Right lobe of liver (tissue), 6 donors: Measurements from ENCODE around the gene SPAG7. TPM values are rescaled to one million over a fixed set of nuclear protein-coding genes. Genes with fewer than 3 reads are reported as not detected.

Experiments
- ATAC-seq, 4 donors: fragments of 200-7000 bp; cut with Tn5 transposase; one replicate each; pipeline ENCODE4 v1.9.1; 2020; ENCODE audit warnings: mild to moderate bottlenecking in 4 of 4, moderate library complexity in 4 of 4
- DNase-seq, 3 donors: peaks; one replicate each; pipeline ENCODE4 v3.0.0-alpha.2; 2020
- H3K27ac ChIP-seq, 3 donors: fragments of 200-600 bp; one replicate each; pipeline ENCODE4 v1.8.0; 2022
- H3K27me3 ChIP-seq, 2 donors: fragments of 200-600 bp; one replicate each; pipeline ENCODE4 v1.8.0; 2022
- H3K36me3 ChIP-seq, 4 donors: fragments of 200-600 bp; sonication (generic) in 1 of 4; one replicate each; pipeline versions ENCODE4 v1.5.1 to v1.8.0; 2017 to 2022; ENCODE audit warnings: control low read depth in 1 of 4
- H3K4me1 ChIP-seq, 4 donors: fragments of 200-600 bp; sonication (generic) in 1 of 4; one replicate each; pipeline versions ENCODE4 v1.5.1 to v1.8.0; 2017 to 2022; ENCODE audit warnings: control low read depth in 1 of 4
- H3K4me3 ChIP-seq, 3 donors: fragments of 200-600 bp; one replicate each; pipeline ENCODE4 v1.8.0; 2022
- H3K9me3 ChIP-seq, 4 donors: fragments of 200-600 bp; sonication (generic) in 1 of 4; one replicate each; pipeline versions ENCODE4 v1.5.1 to v1.8.0; 2017 to 2022; ENCODE audit warnings: control low read depth in 1 of 4
- POLR2A ChIP-seq: fragments of 450-650 bp; IDR thresholded peaks from one replicate; pipeline ENCODE4 v1.6.1; 2017; ENCODE audit warnings: antibody characterized with exemption, mild to moderate bottlenecking
- WGBS: methylation state at CpG from one replicate; pipeline ENCODE4 v1.1.6; 2018; ENCODE audit warnings: low coverage, low lambda C conversion rate; ENCODE audit not compliant: insufficient coverage; ENCODE audit errors: missing lambda C conversion rate; 5-methylcytosine and 5-hydroxymethylcytosine counted together
- intact Hi-C, 2 donors: fragments of 100-400 bp; cut with DNase I; formaldehyde crosslinking; loops; one replicate each; pipeline versions ENCODE4 v1.11.2 to v1.14.1; 2022
- total RNA-seq, 6 experiments: library from RNA; depleted of rRNA in 2 of 6; stranded (reverse); fragments of >200 nt in 2 of 6; fragmentation: NEBNext Ultra II Directional in 3 of 6; extraction: Animal tissue kit (Norgen Biotek cat#: 25700) in 3 of 6; gene quantifications; one replicate each; pipeline versions ENCODE4 v1.1.0 to v1.2.4, GENCODE V29; 2016 to 2023
- TF ChIP-seq, protein P1 (sequence below), 4 donors: fragments of 200-600 bp in 3 of 4; fragments of 450-650 bp in 1 of 4; IDR thresholded peaks; one replicate each; pipeline versions ENCODE4 v1.5.1 to v1.8.0; 2016 to 2022; ENCODE audit warnings: antibody characterized with exemption in 4 of 4, mild to moderate bottlenecking in 2 of 4
- donor health status: DM: no; HTN: yes; CAD: no.
- donor health status: DM: no; HTN: no; CAD: no.
- donor health status: DM: no; HTN: no; CAD: no.
- donor health status: DM: no; HTN: yes; CAD: no.
- donor health status: DM: no; HTN: yes; CAD: no.

Gene SPAG7
- total RNA-seq, 6 experiments from 2014 or later: 22.3 to 33.9 (median 26.4) TPM

DNA sequence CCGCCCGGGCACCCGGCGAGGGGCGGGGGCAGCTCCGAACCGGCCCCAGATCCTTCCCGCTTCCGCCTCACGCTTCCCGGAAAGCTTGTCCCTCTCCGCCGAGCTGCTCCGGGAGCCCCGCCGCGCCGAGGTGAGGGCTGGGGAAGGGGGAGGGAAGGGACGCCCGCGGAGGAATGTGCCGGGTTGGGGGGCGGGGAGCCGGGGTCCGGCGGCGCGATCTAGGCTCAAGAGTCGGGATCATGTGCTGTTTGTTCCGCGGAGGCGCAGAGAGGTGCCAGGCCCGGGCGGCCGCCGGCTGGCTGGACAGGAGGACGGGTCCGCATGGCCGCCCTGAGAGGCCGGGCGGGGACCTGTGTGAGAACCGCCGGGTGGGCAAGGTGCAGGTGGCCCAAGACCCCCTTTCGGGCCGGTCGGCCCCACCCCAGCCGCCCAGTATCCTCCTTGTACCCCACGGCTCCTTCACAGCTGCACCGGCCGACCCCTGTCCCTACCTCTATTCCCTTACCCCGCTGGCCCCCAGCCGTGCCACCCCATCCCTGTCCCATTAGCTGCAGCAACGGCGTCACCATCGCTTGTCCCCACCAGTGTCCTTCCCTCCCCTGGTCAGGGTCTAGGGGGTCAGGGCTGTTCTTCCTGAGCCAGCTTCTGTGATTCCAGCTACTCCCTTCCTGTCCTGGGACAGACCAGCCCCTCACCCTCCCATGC lies 30.6 kb upstream of the SPAG7 start:
- WGBS: 0% methylated on average over 4 of the region's 55 CpGs
- TF ChIP-seq POLR2A: peak; percentile 10
- TF ChIP-seq, protein P1, sequence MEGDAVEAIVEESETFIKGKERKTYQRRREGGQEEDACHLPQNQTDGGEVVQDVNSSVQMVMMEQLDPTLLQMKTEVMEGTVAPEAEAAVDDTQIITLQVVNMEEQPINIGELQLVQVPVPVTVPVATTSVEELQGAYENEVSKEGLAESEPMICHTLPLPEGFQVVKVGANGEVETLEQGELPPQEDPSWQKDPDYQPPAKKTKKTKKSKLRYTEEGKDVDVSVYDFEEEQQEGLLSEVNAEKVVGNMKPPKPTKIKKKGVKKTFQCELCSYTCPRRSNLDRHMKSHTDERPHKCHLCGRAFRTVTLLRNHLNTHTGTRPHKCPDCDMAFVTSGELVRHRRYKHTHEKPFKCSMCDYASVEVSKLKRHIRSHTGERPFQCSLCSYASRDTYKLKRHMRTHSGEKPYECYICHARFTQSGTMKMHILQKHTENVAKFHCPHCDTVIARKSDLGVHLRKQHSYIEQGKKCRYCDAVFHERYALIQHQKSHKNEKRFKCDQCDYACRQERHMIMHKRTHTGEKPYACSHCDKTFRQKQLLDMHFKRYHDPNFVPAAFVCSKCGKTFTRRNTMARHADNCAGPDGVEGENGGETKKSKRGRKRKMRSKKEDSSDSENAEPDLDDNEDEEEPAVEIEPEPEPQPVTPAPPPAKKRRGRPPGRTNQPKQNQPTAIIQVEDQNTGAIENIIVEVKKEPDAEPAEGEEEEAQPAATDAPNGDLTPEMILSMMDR (IDR thresholded peaks at IDR 0.05): no peak
- intact Hi-C loops: no loop called here
- Histone ChIP-seq H3K4me3 (peak overlapping the region; percentile 95 to 99 (median 96)), H3K27me3 (no peaks in the 10 kb centered on the region), H3K27ac (peak overlapping the region; percentile 23 to 84 (median 72)), H3K9me3 (no peaks in the 10 kb centered on the region), H3K4me1 (peaks cover 0 to 14% (median 6%) of the 10 kb centered on the region in 4 donors), H3K36me3 (peaks cover 3 to 25% (median 12%) of the 10 kb centered on the region in 4 donors)
- ATAC-seq: peak; percentile 0 to 2 (median 1)
- DNase-seq: peak; percentile 57 to 71 (median 67)

DNA sequence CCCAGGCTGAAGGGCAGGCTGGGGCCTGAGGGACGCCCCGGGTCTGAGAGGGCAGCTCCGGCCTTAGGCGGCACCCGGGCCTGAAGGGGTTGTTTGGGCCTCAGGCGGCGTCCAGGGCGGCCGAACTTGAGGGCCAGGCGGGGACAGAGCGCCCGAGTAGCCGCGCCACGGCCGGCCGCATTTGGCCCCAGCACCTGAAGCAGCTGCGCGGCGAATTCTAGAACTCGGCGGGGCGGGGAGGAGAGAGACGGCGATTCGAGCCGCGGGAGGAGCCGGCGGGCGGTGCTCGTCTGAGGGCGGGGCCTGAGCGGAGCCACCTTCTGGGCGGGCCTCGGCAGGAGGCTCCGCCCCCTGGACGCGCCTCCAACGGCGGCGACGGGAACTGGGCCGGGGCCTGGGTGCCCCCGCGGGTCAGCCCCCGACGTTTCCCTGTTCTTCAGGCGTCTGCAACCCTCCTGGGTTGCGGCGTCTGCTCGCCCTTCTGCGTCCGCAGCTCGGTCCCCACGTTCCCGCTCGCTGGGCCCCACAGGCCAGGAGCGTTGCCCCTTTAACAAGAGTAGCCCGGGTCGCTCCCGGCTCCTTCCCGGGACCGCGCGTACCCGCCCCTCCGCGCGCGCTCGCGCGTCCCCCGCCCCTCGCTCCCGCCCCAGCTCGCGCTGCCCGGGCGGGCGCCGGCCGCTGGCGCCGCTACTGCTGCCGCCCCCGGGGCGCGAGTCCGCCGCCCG lies 29.8 kb upstream of the SPAG7 start, which contains the start of the genes INCA1 and KIF1C:
Gene INCA1 (minus strand): TSS at position 221 of the 725 bp plus-strand sequence. CDS start 3,085 bp downstream, outside the sequence.
Gene KIF1C (plus strand): TSS at position 649 of the 725 bp plus-strand sequence. CDS start 2,297 bp downstream, outside the sequence.
- 0% methylated on average over 4 of the region's 93 CpGs for WGBS
- TF ChIP-seq POLR2A: peak; percentile 70
- TF ChIP-seq, protein P1 (IDR thresholded peaks at IDR 0.05): peak in 1 of 4 donors; percentile 28
- peak; percentile 97 for DNase-seq

DNA sequence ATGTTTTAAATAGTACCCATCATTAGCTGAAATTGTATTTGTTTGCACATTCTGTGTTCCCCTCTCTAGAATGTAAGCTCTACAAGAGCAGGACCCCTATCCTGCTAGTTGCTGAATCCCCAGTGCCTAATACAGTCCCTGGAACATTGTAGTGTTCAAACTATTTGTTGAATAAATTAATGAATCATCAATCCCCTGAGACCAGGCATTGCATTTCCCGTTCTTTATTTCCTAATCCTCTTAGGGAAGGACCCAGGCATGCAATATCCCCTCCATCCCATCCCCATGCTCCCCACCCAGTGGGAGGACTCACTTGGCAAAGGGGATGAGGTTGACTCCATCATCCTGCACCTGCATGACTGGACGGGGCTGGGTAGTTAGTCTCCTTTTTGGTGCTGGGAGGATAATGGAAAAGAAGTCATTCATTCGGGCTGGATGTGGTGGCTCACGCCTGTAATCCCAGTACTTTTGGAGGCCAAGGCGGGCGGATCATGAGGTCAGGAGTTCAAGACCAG lies 26.5 kb upstream of the SPAG7 start:
- no peak for ATAC-seq
- TF ChIP-seq, protein P1 (IDR thresholded peaks at IDR 0.05): no peak
- no peak for TF ChIP-seq POLR2A
- Histone ChIP-seq H3K4me1 (no peaks in the 10 kb centered on the region), H3K4me3 (no peak overlapping the region), H3K9me3 (no peaks in the 10 kb centered on the region), H3K36me3 (no peaks in the 10 kb centered on the region), H3K27me3 (no peaks in the 10 kb centered on the region), H3K27ac (no peak overlapping the region)
- WGBS: 89% methylated on average over 6 of the region's 6 CpGs
- intact Hi-C loops: no loop called here
- DNase-seq: no peak

More for the DNA sequence above, 29.8 kb upstream of the SPAG7 start, which contains the start of the genes INCA1 and KIF1C:
- intact Hi-C loops: no loop called here
- ATAC-seq: peak; percentile 89 to 94 (median 92)
- Histone ChIP-seq H3K36me3 (peaks cover 2 to 18% (median 9%) of the 10 kb centered on the region in 4 donors), H3K4me1 (peaks cover 0 to 14% (median 6%) of the 10 kb centered on the region in 4 donors), H3K27ac (peak within 1 kb of the TSS; percentile 78 to 84 (median 82)), H3K27me3 (no peaks in the 10 kb centered on the region), H3K9me3 (no peaks in the 10 kb centered on the region), H3K4me3 (peak within 1 kb of the TSS; percentile 95 to 99 (median 96))

DNA sequence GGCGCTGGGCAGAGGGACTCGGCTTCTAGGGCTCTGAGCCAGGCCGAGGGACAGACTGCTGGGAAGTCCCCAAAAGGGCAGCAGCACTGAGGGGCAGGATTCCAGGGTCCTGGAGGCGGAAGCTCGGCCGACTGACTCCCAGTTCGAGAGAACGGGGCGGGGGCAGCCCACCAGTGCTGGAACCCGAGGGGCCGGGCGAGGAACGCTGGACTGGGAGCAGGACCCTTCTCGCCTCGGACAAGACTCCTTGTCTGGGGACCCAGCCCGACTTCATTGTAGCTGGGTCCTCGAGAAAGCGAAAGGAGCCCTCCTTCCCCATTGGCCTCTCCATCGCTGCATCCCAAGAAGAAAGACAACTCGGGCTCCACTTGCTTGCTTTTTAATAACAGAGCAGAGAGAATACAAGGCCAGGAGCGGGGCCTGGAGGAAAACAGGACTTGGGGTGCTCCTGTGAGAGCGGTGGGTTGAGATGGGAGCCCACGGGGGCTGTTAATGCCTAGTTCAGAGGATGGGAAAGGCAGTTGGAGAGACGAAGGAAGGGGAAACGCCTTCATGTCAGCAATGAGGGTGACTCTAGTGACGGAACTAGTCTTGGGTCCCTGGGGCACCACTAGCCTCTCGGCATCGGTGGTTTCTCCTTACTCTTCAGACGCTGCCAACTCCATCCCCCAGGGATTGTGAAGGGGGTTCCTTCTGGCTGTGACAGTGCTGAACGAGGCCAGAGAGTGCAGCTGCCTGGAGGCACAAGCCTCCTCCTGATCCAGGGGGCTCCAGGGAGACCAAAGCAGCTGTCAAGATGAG lies 20.4 kb upstream of the SPAG7 start:
- no peaks in the 10 kb centered on the region for H3K9me3 ChIP-seq
- peaks cover 0 to 2% (median under 1%) of the 10 kb centered on the region in 4 donors for H3K36me3 ChIP-seq
- TF ChIP-seq POLR2A: peak; percentile 39
- TF ChIP-seq, protein P1 (IDR thresholded peaks at IDR 0.05): no peak
- no peak for DNase-seq
- intact Hi-C loops: loop anchor here in 1 of 2 donors (10.0 kb wide), 1 partner anchor 77 kb away; no protein-coding TSS in a partner anchor
- ATAC-seq: peak in 1 of 4 donors; percentile 8
- WGBS: 18% methylated on average over 16 of the region's 30 CpGs
- H3K27me3 ChIP-seq: no peaks in the 10 kb centered on the region
- peaks cover 0 to 17% (median 2%) of the 10 kb centered on the region in 4 donors for H3K4me1 ChIP-seq
- H3K27ac ChIP-seq: peak overlapping the region; percentile 85 to 89 (median 87)
- H3K4me3 ChIP-seq: peak overlapping the region; percentile 65 to 98 (median 84)
